ENCODE results near the gene HOXC10. TPM values are rescaled to one million over a fixed set of nuclear protein-coding genes. Genes with fewer than 3 reads are reported as not detected.

The HOXC10 gene
- total RNA-seq, 1 donor from 2014 or later, result not detected

DNA sequence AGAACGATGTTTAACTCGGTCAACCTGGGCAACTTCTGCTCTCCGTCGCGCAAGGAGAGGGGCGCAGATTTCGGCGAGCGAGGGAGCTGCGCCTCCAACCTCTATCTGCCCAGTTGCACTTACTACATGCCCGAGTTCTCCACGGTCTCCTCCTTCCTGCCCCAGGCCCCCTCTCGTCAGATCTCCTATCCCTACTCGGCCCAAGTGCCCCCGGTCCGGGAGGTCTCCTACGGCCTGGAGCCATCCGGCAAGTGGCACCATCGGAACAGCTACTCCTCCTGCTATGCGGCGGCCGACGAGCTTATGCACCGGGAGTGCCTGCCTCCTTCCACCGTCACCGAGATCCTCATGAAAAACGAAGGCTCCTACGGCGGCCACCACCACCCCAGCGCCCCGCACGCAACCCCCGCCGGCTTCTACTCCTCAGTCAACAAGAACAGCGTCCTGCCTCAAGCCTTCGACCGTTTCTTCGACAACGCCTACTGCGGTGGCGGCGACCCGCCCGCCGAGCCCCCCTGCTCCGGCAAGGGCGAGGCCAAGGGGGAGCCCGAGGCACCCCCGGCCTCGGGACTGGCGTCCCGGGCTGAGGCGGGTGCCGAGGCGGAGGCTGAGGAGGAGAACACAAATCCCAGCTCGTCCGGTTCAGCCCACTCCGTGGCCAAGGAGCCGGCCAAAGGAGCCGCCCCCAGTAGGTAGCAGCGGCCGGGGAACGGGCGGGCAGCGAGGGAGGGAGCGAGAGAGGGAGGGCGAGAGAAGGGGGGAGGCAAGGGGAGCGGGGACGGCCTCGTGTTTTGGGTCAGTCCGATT is 11.5 kb upstream of the HOXC10 start:
- peaks cover 15% of the 10 kb centered on the region for H3K4me1 Mint-ChIP-seq (ENCODE audit: unreplicated experiment)
- TF ChIP-seq, protein P1, sequence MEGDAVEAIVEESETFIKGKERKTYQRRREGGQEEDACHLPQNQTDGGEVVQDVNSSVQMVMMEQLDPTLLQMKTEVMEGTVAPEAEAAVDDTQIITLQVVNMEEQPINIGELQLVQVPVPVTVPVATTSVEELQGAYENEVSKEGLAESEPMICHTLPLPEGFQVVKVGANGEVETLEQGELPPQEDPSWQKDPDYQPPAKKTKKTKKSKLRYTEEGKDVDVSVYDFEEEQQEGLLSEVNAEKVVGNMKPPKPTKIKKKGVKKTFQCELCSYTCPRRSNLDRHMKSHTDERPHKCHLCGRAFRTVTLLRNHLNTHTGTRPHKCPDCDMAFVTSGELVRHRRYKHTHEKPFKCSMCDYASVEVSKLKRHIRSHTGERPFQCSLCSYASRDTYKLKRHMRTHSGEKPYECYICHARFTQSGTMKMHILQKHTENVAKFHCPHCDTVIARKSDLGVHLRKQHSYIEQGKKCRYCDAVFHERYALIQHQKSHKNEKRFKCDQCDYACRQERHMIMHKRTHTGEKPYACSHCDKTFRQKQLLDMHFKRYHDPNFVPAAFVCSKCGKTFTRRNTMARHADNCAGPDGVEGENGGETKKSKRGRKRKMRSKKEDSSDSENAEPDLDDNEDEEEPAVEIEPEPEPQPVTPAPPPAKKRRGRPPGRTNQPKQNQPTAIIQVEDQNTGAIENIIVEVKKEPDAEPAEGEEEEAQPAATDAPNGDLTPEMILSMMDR (IDR thresholded peaks at IDR 0.05), result no peak
- no peaks in the 10 kb centered on the region for H3K9me3 Mint-ChIP-seq (ENCODE audit: unreplicated experiment)
- DNase-seq (ENCODE audit: extremely low spot score, unreplicated experiment), result no peak
- H3K36me3 Mint-ChIP-seq (ENCODE audit: unreplicated experiment), result no peaks in the 10 kb centered on the region
- H3K4me3 Mint-ChIP-seq (ENCODE audit: unreplicated experiment), result peak overlapping the region; percentile 14
- no peak overlapping the region for H3K27ac Mint-ChIP-seq (ENCODE audit: unreplicated experiment)
- peaks cover 90% of the 10 kb centered on the region for H3K27me3 Mint-ChIP-seq (ENCODE audit: unreplicated experiment)

DNA sequence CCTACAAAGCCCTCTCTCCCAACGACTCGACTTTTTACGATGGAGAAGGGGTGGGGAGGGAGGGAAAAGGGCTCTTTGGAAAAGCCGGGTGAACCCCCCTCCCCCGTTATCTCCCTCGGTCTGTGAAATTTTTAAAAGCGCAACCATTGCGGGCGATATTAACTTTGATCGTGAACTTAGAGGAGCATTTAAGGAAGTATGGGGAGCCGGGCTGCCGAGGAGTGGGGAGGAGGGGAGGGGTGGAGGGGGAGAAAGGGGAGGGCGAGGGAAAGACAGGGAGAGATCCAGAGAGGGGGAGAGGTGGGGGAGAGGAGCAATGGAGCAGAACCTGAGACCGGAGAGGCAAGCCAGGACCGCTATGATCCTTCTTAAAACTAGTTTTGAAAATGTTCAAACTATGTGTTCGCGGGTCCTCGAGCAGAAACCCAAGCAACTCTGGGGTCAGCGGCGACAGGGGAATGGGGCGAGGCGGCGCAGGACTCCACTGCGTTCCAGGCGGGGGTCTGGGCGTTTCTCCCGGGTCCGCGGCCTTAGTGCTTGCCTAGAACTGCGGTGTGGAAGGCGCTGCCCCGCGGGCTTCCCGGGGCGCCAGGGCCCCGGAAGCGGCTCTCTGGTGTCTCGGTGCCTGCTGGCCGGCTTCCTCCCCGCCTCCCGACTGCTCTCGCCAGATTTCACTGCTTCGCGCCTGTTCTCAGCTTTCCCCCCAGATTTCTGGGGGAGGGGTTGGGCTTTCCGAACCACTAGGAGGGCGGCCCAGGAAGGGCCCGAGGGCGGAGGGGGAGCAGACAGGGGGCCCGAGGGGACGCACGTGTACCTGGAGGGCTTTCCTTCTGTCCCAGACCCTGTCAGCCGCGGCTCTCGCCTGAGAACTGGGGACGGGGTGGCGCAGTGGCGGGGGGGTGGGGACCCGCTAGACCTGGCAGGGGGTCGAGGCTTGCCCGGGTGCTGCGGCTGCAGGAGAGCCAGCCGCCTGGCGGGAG is 10.6 kb upstream of the HOXC10 start, which contains the start of gene HOTAIR:
Gene HOTAIR (minus strand): TSS at position 871 of the 980 bp plus-strand sequence.
- Mint-ChIP-seq H3K4me1 (ENCODE audit: unreplicated experiment) (peaks cover 15% of the 10 kb centered on the region), H3K9me3 (ENCODE audit: unreplicated experiment) (no peaks in the 10 kb centered on the region), H3K27ac (ENCODE audit: unreplicated experiment) (no peak within 1 kb of the TSS), H3K36me3 (ENCODE audit: unreplicated experiment) (no peaks in the 10 kb centered on the region), H3K27me3 (ENCODE audit: unreplicated experiment) (peaks cover 90% of the 10 kb centered on the region), H3K4me3 (ENCODE audit: unreplicated experiment) (peak within 1 kb of the TSS; percentile 52)
- no peak for DNase-seq (ENCODE audit: extremely low spot score, unreplicated experiment)
- TF ChIP-seq, protein P1 (IDR thresholded peaks at IDR 0.05), result no peak

DNA sequence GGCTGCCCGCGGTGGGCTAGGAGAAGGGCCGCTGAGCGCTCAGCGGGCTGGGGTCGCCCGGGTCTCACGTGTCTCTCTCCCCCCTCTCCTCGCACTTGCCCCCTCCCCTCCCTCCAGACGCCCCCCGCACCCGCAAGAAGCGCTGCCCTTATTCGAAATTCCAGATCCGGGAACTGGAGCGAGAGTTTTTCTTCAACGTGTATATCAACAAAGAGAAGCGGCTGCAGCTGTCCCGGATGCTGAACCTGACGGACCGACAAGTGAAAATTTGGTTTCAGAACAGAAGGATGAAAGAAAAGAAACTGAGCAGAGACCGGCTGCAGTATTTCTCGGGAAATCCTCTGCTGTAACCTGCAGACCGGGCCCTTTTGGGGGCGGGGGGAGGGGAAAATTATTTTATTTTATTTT is 9.9 kb upstream of the HOXC10 start:
- H3K27ac Mint-ChIP-seq (ENCODE audit: unreplicated experiment), result no peak overlapping the region
- peak overlapping the region; percentile 52 for H3K4me3 Mint-ChIP-seq (ENCODE audit: unreplicated experiment)
- H3K4me1 Mint-ChIP-seq (ENCODE audit: unreplicated experiment), result peaks cover 15% of the 10 kb centered on the region
- H3K36me3 Mint-ChIP-seq (ENCODE audit: unreplicated experiment), result no peaks in the 10 kb centered on the region
- TF ChIP-seq, protein P1 (IDR thresholded peaks at IDR 0.05), result no peak
- H3K27me3 Mint-ChIP-seq (ENCODE audit: unreplicated experiment), result peaks cover 90% of the 10 kb centered on the region
- no peak for DNase-seq (ENCODE audit: extremely low spot score, unreplicated experiment)
- H3K9me3 Mint-ChIP-seq (ENCODE audit: unreplicated experiment), result no peaks in the 10 kb centered on the region

DNA sequence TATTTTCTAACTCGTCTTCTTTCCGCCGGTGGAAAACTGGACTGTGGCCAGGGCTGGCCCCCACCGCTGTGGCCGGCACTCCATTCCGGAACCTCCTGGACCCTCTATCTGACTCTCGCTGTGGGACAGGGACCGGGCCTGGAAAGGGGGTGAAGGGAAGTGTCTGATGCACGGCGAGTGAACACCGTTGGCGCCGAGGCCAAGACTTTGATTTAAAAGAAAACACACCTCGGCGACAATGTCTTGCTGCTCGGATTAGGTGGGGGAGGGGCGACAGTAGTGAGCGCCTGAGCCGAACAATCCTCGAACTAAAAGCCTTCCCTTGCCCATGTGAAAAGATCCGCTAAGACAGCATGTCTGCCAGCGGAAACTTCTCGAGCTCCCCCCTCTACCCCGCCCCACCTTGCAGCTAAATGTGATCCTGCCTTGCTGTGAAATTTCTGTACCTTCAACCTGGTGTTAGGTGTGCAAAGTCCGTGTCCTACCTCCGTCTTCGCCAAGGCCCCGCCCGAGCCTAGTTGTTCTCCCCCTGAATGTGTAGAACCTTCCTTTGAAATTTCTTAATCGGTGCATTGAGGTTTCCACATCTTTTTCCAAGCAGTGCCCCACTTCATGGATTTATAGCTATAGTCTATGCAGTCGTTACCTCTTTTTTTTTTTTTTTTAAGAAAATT is 9.3 kb upstream of the HOXC10 start:
- Mint-ChIP-seq H3K9me3 (ENCODE audit: unreplicated experiment) (no peaks in the 10 kb centered on the region), H3K27ac (ENCODE audit: unreplicated experiment) (no peak overlapping the region), H3K27me3 (ENCODE audit: unreplicated experiment) (peaks cover 90% of the 10 kb centered on the region), H3K36me3 (ENCODE audit: unreplicated experiment) (no peaks in the 10 kb centered on the region), H3K4me1 (ENCODE audit: unreplicated experiment) (peaks cover 15% of the 10 kb centered on the region), H3K4me3 (ENCODE audit: unreplicated experiment) (no peak overlapping the region)
- DNase-seq (ENCODE audit: extremely low spot score, unreplicated experiment), result no peak
- TF ChIP-seq, protein P1 (IDR thresholded peaks at IDR 0.05), result no peak

Data from osteocyte (in vitro differentiated cells).